H1 (cell line): Measurements from ENCODE around the gene ALPP. TPM values are rescaled to one million over a fixed set of nuclear protein-coding genes. Genes with fewer than 3 reads are reported as not detected.

ENCODE experiments used
- BRCA1 ChIP-seq: IDR thresholded peaks from 2 replicates; pipeline ENCODE4 v1.6.1; 2012; ENCODE audit warnings: low read depth, low read length, improper control_type of control experiment
- POLR2AphosphoS5 ChIP-seq: IDR thresholded peaks from 2 replicates; pipeline ENCODE4 v1.6.1; 2011; ENCODE audit warnings: low read depth, low read length
- POU5F1 ChIP-seq: IDR thresholded peaks from 2 replicates; pipeline ENCODE4 v1.6.1; 2011; ENCODE audit warnings: low read depth, mild to moderate bottlenecking, low read length, moderate library complexity
- RBBP5 ChIP-seq: IDR thresholded peaks from 2 replicates; pipeline ENCODE4 v1.7.1; 2012; ENCODE audit warnings: low read depth, mild to moderate bottlenecking, inconsistent platforms, low read length, moderate library complexity, borderline replicate concordance
- SP2 ChIP-seq: IDR thresholded peaks from 2 replicates; pipeline ENCODE4 v1.6.1; 2012; ENCODE audit warnings: mild to moderate bottlenecking, low read length, inconsistent platforms
- polyA plus RNA-seq, 7 experiments: library from polyadenylated mRNA; depleted of rRNA in 3 of 7; stranded (reverse) in 5 of 7; unstranded in 2 of 7; fragments of >200 nt in 5 of 7; fragments of 200-250 nt in 2 of 7; gene quantifications; 1 replicate in 5 of 7; 2 replicates in 1 of 7; 4 replicates in 1 of 7; pipeline versions ENCODE4 v1.2.1 to v1.2.3, GENCODE V29; 2011 to 2013; ENCODE audit warnings: missing spikeins in 2 of 7, mixed read lengths in 2 of 7
- total RNA-seq: library from RNA; stranded (reverse); fragmentation: NEBNext Ultra II Directional; extraction: Animal tissue kit (Norgen Biotek cat#: 25700); gene quantifications from 2 replicates; pipeline ENCODE4 v1.2.1, GENCODE V29; 2021
- TF ChIP-seq, protein P1 (sequence below): IDR thresholded peaks from 2 replicates; pipeline ENCODE4 v1.6.1; 2011; ENCODE audit warnings: low read depth, mild to moderate bottlenecking, low read length; ENCODE audit not compliant: insufficient read depth

The ALPP gene
- total and polyA plus RNA-seq, 2 of the 8 experiments (the other 6 are each of a cell fraction or from before 2014, with no cell fraction given): 0.15 TPM

DNA sequence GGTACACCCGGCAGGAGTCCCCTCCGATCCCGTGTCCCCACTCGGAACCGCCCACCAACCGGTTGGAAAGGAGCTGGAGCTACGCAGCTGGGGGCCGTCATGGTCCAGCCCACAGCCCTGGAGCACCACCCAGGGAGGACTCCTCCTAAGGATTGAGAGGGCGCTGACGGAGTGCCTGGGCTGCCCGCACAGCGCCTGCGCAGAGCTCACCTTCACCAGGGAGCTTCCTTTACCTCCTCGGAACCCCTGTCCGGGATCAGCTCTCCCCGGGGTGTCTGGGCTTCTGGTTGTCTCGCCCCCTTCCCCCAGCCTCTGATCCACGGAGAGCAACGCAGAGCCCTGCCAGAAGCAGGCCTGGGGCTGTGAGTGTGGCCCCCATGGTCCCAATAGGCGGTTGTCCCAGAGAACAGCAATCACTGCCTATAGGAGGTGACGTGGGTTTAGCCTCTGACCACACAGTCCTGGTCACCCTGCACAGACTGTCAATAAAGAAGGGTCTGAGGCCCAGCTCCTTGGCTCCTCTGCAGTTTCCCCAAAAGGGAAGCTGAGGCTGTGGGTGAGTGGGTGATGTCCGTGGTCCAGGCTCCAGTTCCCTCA, 42.7 kb downstream of the ALPP start (continued):
- TF ChIP-seq RBBP5 (no peak), POU5F1 (no peak), BRCA1 (no peak), SP2 (no peak), POLR2AphosphoS5 (no peak)
- TF ChIP-seq, protein P1, sequence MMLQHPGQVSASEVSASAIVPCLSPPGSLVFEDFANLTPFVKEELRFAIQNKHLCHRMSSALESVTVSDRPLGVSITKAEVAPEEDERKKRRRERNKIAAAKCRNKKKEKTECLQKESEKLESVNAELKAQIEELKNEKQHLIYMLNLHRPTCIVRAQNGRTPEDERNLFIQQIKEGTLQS: no peak
